Measurements from ENCODE around the gene KDM6A.
"Not testable (repeated sequence)": the region's sequence is repeated elsewhere in the genome, so short reads cannot be mapped to it uniquely, and the experiment has no call there.

The KDM6A gene

GRCh38 chrX:45070116-45071007 lies 197.4 kb downstream of the KDM6A start:
- no peak for DNase-seq (ENCODE audit: low spot score)
- in situ Hi-C loops (cut with MboI; ENCODE audit: low pct_unique_long_range_greater_than_20kb, low sequenced_read_pairs, unreplicated experiment) = no loop called here
- TF ChIP-seq CTCF (IDR thresholded peaks at IDR 0.05; ENCODE audit: extremely low read depth, insufficient read depth, missing control alignments) = peak; percentile 66

- in situ Hi-C loops (cut with MboI; ENCODE audit: low pct_unique_long_range_greater_than_20kb, low sequenced_read_pairs, unreplicated experiment); DNase-seq (ENCODE audit: low spot score): not testable (repeated sequence)
Measured at GRCh38 chrX:45073011-45073410, 200.0 kb downstream of the KDM6A start.

GRCh38 chrX:45077748-45078424 lies 204.9 kb downstream of the KDM6A start:
- no peak for DNase-seq (ENCODE audit: low spot score)
- in situ Hi-C loops (cut with MboI; ENCODE audit: low pct_unique_long_range_greater_than_20kb, low sequenced_read_pairs, unreplicated experiment) = no loop called here
- no peak for TF ChIP-seq CTCF (IDR thresholded peaks at IDR 0.05; ENCODE audit: extremely low read depth, insufficient read depth, missing control alignments)

- no peak for TF ChIP-seq CTCF (IDR thresholded peaks at IDR 0.05; ENCODE audit: extremely low read depth, insufficient read depth, missing control alignments)
- in situ Hi-C loops (cut with MboI; ENCODE audit: low pct_unique_long_range_greater_than_20kb, low sequenced_read_pairs, unreplicated experiment) = no loop called here
- DNase-seq (ENCODE audit: low spot score) = no peak
Measured at GRCh38 chrX:45083314-45083713, 210.3 kb downstream of the KDM6A start.

- in situ Hi-C loops (cut with MboI; ENCODE audit: low pct_unique_long_range_greater_than_20kb, low sequenced_read_pairs, unreplicated experiment) = no loop called here
- no peak for TF ChIP-seq CTCF (IDR thresholded peaks at IDR 0.05; ENCODE audit: extremely low read depth, insufficient read depth, missing control alignments)
- DNase-seq (ENCODE audit: low spot score) = no peak
Measured at GRCh38 chrX:45110494-45110893, 237.5 kb downstream of the KDM6A start.

- no peak for TF ChIP-seq CTCF (IDR thresholded peaks at IDR 0.05; ENCODE audit: extremely low read depth, insufficient read depth, missing control alignments)
- no peak for DNase-seq (ENCODE audit: low spot score)
- in situ Hi-C loops (cut with MboI; ENCODE audit: low pct_unique_long_range_greater_than_20kb, low sequenced_read_pairs, unreplicated experiment) = no loop called here
Measured at GRCh38 chrX:45126158-45126557, 253.2 kb downstream of the KDM6A start.

- no peak for TF ChIP-seq CTCF (IDR thresholded peaks at IDR 0.05; ENCODE audit: extremely low read depth, insufficient read depth, missing control alignments)
- in situ Hi-C loops (cut with MboI; ENCODE audit: low pct_unique_long_range_greater_than_20kb, low sequenced_read_pairs, unreplicated experiment) = no loop called here
- no peak for DNase-seq (ENCODE audit: low spot score)
Measured at GRCh38 chrX:45128896-45129454, 256.0 kb downstream of the KDM6A start.
